Upper lobe of right lung (tissue), 1 donor: ENCODE results near the gene GPR108. TPM values are rescaled to one million over a fixed set of nuclear protein-coding genes. Genes with fewer than 3 reads are reported as not detected.
A peak's percentile ranks its signal among the peaks of the same experiment; 100 is the strongest.
"Not testable (repeated sequence)": the region's sequence is repeated elsewhere in the genome, so short reads cannot be mapped to it uniquely, and the experiment has no call there.

Experiments used
- ATAC-seq: fragments of 200-7000 bp; cut with Tn5 transposase; one replicate; pipeline ENCODE4 v1.9.1; 2020; ENCODE audit warnings: mild to moderate bottlenecking, moderate library complexity
- DNase-seq: peaks from one replicate; pipeline ENCODE4 v3.0.0-alpha.2; 2020
- H3K27ac ChIP-seq: fragments of 200-600 bp; one replicate; pipeline ENCODE4 v1.8.0; 2022
- H3K27me3 ChIP-seq: fragments of 200-600 bp; one replicate; pipeline ENCODE4 v1.8.0; 2022; ENCODE audit warnings: mild to moderate bottlenecking
- H3K36me3 ChIP-seq: fragments of 200-600 bp; one replicate; pipeline ENCODE4 v1.8.0; 2022
- H3K4me1 ChIP-seq: fragments of 200-600 bp; one replicate; pipeline ENCODE4 v1.8.0; 2022
- H3K4me3 ChIP-seq: fragments of 200-600 bp; one replicate; pipeline ENCODE4 v1.8.0; 2022; ENCODE audit warnings: mild to moderate bottlenecking
- H3K9me3 ChIP-seq: fragments of 200-600 bp; one replicate; pipeline ENCODE4 v1.8.0; 2022
- intact Hi-C: fragments of 100-400 bp; cut with DNase I; formaldehyde crosslinking; loops from one replicate; pipeline ENCODE4 v1.11.0; 2022
- total RNA-seq: library from RNA; stranded (reverse); fragmentation: NEBNext Ultra II Directional; extraction: Animal tissue kit (Norgen Biotek cat#: 25700); gene quantifications from one replicate; pipeline ENCODE4 v1.2.1, GENCODE V29; 2021
- TF ChIP-seq, protein P1 (sequence below): fragments of 200-600 bp; IDR thresholded peaks from one replicate; pipeline ENCODE4 v1.8.0; 2022; ENCODE audit warnings: antibody characterized with exemption
- donor health status: DM: no; HTN: yes; CAD: no; lungs with severe emphysema.

The GPR108 gene
- total RNA-seq, 1 donor from 2014 or later, result 81.2 TPM

DNA sequence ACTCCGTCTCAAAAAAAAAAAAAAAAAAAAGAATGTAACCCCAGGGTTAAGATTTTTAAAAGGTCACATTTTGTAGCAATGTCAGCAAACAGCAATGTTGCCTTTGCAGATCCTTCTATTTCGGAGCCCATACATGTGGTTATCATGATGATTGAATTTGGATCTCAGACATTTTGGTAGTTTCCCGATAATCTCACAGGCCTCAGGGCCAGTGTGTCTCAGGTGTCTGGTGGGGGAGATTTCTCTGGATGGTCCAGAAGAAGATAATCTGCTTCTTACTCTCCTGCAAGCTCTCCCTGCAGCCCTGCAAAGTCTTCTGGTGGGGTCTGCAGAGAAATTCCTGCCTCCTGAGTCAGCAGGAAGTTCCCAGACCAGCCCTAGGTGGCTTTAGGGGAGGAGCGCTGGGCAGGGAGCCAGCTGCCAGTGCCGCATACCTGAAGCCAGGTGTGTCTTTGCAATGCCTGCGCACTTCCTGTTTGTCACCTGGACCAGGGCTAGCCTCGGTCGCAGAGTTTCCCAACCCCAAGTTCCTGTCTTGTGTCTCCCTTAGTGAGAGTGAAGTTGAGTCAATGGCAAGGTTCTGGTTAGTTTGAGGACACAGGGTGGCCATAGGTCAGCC lies 28.5 kb upstream of the GPR108 start:
- peak; percentile 95 for DNase-seq
- H3K27ac ChIP-seq, result peak overlapping the region; percentile 74
- intact Hi-C loops, result no loop called here
- H3K4me1 ChIP-seq, result peaks cover 17% of the 10 kb centered on the region
- H3K9me3 ChIP-seq, result no peaks in the 10 kb centered on the region
- TF ChIP-seq, protein P1, sequence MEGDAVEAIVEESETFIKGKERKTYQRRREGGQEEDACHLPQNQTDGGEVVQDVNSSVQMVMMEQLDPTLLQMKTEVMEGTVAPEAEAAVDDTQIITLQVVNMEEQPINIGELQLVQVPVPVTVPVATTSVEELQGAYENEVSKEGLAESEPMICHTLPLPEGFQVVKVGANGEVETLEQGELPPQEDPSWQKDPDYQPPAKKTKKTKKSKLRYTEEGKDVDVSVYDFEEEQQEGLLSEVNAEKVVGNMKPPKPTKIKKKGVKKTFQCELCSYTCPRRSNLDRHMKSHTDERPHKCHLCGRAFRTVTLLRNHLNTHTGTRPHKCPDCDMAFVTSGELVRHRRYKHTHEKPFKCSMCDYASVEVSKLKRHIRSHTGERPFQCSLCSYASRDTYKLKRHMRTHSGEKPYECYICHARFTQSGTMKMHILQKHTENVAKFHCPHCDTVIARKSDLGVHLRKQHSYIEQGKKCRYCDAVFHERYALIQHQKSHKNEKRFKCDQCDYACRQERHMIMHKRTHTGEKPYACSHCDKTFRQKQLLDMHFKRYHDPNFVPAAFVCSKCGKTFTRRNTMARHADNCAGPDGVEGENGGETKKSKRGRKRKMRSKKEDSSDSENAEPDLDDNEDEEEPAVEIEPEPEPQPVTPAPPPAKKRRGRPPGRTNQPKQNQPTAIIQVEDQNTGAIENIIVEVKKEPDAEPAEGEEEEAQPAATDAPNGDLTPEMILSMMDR, result no peak
- peak; percentile 71 for ATAC-seq
- peak overlapping the region; percentile 54 for H3K4me3 ChIP-seq
- H3K27me3 ChIP-seq, result no peaks in the 10 kb centered on the region
- no peaks in the 10 kb centered on the region for H3K36me3 ChIP-seq

DNA sequence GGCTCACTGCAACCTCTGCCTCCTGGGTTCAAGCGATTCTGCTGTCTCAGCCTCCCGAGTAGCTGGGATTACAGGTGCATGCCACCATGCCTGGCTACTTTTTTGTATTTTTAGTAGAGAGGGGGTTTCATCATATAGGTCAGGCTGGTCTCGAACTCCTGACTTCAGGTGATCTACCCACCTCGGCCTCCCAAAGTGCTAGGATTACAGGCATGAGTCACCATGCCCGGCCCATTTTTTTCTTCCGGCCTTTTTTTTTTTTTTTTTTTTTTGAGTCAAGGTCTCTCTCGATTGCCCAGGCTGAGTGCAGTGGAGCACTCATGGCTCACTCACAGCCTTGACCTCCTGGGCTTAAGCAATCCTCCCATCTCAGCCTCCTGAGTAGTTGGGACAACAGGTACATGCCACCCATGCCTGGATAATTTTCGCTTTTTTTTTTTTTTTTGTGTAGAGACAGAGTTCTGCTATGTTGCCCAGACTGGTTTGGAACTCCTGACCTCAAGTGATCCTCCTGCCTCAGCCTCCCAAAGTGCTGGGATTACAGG lies 24.9 kb upstream of the GPR108 start:
- H3K27me3 ChIP-seq, DNase-seq, intact Hi-C loops, H3K4me3 ChIP-seq, H3K9me3 ChIP-seq, ATAC-seq, H3K36me3 ChIP-seq, H3K27ac ChIP-seq: not testable (repeated sequence)
- peaks cover 17% of the 10 kb centered on the region for H3K4me1 ChIP-seq

DNA sequence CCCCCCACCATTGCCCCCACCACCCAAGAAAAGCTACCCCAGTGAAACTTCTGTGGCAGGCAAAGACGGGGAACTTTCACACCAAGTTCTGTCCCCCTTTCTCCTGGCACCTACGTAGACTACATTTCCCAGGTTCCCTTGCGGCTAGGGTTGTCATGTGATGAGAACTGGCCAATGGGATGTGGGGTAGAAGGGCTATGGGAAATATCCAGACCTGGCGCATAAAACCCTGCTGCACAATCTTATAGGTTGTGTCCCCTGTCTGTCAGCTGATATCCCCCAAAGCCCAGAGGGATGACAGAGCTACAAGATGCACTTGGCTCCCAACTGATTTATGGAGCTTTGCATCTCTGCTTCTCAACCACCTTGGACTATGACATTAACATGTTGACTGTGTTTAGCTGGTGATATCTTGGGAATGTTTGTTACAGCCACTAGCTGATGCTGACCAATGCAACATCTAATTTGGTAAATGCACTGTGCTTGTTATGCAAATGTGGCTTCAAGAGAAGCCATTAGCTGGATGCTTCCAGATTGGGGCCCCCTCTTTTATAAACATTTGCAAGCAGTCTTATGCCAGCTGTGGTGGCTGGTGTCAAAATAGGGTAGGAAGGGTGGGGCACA lies 23.8 kb upstream of the GPR108 start:
- H3K36me3 ChIP-seq, result no peaks in the 10 kb centered on the region
- no peak overlapping the region for H3K27ac ChIP-seq
- TF ChIP-seq, protein P1, result no peak
- no peak overlapping the region for H3K4me3 ChIP-seq
- ATAC-seq (no peak), DNase-seq (no peak)
- peaks cover 8% of the 10 kb centered on the region for H3K4me1 ChIP-seq
- intact Hi-C loops, result no loop called here
- H3K9me3 ChIP-seq, result no peaks in the 10 kb centered on the region
- no peaks in the 10 kb centered on the region for H3K27me3 ChIP-seq

DNA sequence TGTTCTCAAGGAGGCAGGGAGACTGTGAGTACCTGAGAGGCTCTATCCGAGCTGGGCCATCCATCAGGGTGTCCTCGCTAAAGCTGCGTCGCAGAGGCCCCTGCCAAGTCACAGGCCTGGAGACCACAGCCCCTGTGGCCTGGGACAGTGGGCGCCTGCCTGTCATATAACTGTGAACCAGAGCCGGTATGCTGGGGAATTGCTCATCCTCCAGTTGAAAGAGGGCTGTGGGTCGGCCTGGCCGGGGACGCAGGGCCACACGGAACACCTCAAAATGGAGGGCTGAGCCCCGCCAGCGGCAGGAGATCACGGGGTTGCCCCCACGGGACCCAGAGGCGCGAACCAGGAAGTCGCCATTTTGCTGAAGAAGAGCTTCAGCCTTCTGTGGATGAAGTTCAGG lies 23.2 kb upstream of the GPR108 start:
- TF ChIP-seq, protein P1, result no peak
- H3K4me3 ChIP-seq, result no peak overlapping the region
- ATAC-seq, result no peak
- peaks cover 3% of the 10 kb centered on the region for H3K4me1 ChIP-seq
- intact Hi-C loops, result no loop called here
- no peak for DNase-seq
- H3K36me3 ChIP-seq, result peaks cover 3% of the 10 kb centered on the region
- H3K9me3 ChIP-seq, result no peaks in the 10 kb centered on the region
- no peak overlapping the region for H3K27ac ChIP-seq
- H3K27me3 ChIP-seq, result no peaks in the 10 kb centered on the region

DNA sequence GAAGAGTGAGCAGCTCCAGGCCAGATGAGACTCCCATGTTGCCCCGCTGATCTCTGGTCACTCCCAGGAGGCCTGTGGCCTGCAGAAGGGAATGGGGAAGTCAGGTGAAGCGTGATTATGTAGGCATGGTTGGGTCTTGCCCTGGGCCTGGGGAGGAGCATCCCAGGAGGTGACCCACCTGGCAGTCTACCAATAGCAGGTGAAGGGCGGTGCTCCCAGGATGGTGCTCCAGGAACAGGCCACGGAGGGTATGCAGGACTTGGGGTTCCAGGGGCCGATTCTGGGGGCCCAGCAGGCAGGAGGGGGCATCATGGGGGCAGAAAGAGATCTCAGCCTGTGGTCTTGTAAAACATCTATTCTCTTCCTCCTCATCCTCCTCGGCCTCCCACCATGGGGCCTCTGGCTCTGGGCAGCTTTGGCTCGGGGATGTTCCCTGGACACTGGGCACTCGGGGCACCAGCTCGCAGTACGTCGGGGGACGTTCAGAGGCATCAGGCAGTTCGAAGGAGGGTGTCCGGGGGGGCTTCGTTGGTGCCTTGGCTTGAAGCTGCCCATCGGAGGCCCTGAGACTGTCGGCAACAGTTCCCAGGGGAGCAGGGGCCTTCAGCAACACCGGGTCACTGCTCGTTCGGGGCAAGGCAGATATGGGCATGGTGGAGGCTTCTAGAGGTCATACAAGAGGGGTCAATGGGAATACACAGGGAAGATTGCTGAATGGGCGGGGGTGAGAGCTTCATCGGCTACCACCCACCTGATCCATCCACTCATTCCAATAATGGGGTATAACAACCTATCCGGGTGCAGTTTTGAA lies 17.5 kb upstream of the GPR108 start:
- TF ChIP-seq, protein P1, result no peak
- intact Hi-C loops, result loop anchor here (10.0 kb wide), 1 partner anchor 110 kb away; no protein-coding TSS in a partner anchor
- ATAC-seq (no peak), DNase-seq (no peak)
- H3K36me3 ChIP-seq, result peaks cover 33% of the 10 kb centered on the region
- H3K4me3 ChIP-seq, result no peak overlapping the region
- H3K4me1 ChIP-seq, result no peaks in the 10 kb centered on the region
- no peak overlapping the region for H3K27ac ChIP-seq
- H3K9me3 ChIP-seq, result no peaks in the 10 kb centered on the region
- no peaks in the 10 kb centered on the region for H3K27me3 ChIP-seq

DNA sequence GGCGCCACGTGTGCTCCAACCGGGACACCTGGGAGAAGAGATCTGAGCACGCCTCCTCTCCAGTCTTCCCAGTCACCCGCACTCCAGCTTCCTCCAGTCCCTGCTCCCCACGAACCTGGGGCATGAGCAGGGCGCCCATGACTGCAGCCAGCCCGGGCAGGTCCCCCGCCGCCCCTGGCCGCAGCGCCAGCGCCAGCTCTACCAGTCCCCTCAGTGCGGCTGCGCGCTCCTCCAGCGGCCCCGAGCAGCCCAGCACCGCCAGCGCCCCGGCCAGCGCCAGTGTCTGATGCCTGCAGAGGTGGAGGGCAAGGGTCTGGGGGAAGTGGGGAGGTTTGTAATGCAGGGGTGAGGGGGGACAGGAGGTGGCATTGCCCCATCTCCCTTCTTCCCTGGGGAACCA lies 16.8 kb upstream of the GPR108 start:
- peaks cover 40% of the 10 kb centered on the region for H3K36me3 ChIP-seq

More for the DNA sequence above, 16.8 kb upstream of the GPR108 start:
- ATAC-seq (no peak), DNase-seq (peak; percentile 65)
- Histone ChIP-seq H3K27ac (no peak overlapping the region), H3K27me3 (no peaks in the 10 kb centered on the region), H3K4me3 (no peak overlapping the region), H3K4me1 (no peaks in the 10 kb centered on the region), H3K9me3 (no peaks in the 10 kb centered on the region)
- intact Hi-C loops, result loop anchor here (10.0 kb wide), 1 partner anchor 111 kb away; no protein-coding TSS in a partner anchor
- TF ChIP-seq, protein P1, result no peak
